HPDE6-E6E7 (cell line): ENCODE results near the gene SBK3.
"Not testable (repeated sequence)": the region's sequence is repeated elsewhere in the genome, so short reads cannot be mapped to it uniquely, and the experiment has no call there.

Source experiments
- DNase-seq: peaks from one replicate; pipeline ENCODE4 v3.0.0; 2011; ENCODE audit warnings: missing footprints; ENCODE audit errors: extremely low spot score

The SBK3 gene

GRCh38 chr19:55540619-55541018 is 4.7 kb downstream of the SBK3 start:
- DNase-seq, result no peak

GRCh38 chr19:55539090-55539984 is 6.0 kb downstream of the SBK3 start:
- DNase-seq, result no peak

- no peak for DNase-seq
These were observed 7.2 kb downstream of the SBK3 start for GRCh38 chr19:55538132-55538531.

GRCh38 chr19:55537741-55538111 is 7.6 kb downstream of the SBK3 start:
- DNase-seq, result no peak

- no peak for DNase-seq
These were observed 8.2 kb downstream of the SBK3 start, which contains the start of gene SBK2 for GRCh38 chr19:55536951-55537740. Gene SBK2, minus strand, starts transcription at chr19:55537133. Its CDS starts 839 bp downstream, at chr19:55536294.

- DNase-seq, result no peak
These were observed 9.0 kb downstream of the SBK3 start for GRCh38 chr19:55536366-55536765.

GRCh38 chr19:55535965-55536350 is 9.4 kb downstream of the SBK3 start:
- no peak for DNase-seq

- no peak for DNase-seq
These were observed 10.0 kb downstream of the SBK3 start for GRCh38 chr19:55535173-55535964.

GRCh38 chr19:55534280-55534679 is 11.1 kb downstream of the SBK3 start:
- DNase-seq, result not testable (repeated sequence)

- no peak for DNase-seq
These were observed 14.3 kb downstream of the SBK3 start for GRCh38 chr19:55530996-55531395.

GRCh38 chr19:55529636-55530234 is 15.6 kb downstream of the SBK3 start:
- DNase-seq, result no peak

- DNase-seq, result no peak
These were observed 17.1 kb downstream of the SBK3 start for GRCh38 chr19:55528030-55528803.

GRCh38 chr19:55527197-55528029 is 17.9 kb downstream of the SBK3 start:
- no peak for DNase-seq

GRCh38 chr19:55526216-55527196 is 18.8 kb downstream of the SBK3 start:
- no peak for DNase-seq

GRCh38 chr19:55525289-55526101 is 19.8 kb downstream of the SBK3 start:
- no peak for DNase-seq

- DNase-seq, result no peak
These were observed 24.6 kb downstream of the SBK3 start for GRCh38 chr19:55520691-55521292.
